ENCODE data around the gene CASP14.
A peak's percentile ranks its signal among the peaks of the same experiment; 100 is the strongest.
"Not testable (repeated sequence)": the region's sequence is repeated elsewhere in the genome, so short reads cannot be mapped to it uniquely, and the experiment has no call there.

CASP14 gene

DNA sequence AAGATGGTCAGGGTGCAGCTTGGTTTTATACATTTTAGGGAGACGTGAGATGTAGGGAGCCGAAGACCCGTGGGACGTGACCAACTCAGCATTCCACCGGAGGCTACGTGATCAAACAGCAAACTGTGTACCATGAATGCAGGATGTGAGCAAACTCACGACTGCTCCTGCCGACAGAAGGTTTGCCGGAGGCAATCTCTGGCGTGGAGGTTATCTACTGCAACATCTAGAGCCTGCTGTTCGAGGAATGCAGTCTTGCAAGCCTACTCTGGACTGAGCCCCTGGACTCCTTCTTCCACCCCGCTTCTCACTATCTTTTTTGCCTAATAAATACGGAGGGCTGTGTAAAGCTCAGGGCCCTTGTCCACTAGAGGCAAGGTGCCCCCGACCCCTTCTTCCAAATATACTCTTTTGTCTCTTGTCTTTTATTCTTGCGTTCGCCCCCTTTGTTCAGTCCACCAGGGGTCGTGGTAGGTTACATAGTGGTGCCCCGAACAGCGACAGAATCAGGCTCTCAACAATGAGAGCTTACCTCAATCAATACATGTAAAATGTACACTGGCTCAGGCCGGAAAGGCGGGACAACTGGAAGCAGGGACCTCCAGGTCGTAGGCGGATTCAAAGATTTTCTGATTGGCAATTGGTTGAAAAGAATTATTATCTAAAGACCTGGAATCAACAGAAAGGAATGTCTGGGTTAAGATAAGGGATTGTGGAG, 23.8 kb downstream of the CASP14 start:
- DNase-seq = no peak

DNA sequence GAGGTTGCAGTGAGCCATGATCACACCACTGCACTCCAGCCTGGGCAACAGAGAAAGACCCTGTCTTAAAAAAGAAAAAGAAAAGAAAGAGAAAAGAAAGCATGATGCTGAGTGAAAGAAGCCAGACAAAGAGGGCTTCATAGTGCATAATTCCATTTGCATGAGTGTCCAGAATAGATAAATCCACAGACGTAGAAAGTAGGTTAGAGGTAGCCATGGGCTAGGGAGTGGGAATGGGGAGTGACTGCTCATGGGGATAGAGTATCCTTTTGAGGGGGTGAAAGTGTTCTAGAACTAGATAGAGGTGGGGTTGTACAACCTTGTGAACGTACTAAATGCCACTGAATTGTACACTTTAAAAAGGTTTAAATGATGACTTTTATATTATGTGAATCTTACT, 25.1 kb downstream of the CASP14 start:
- DNase-seq = no peak

DNA sequence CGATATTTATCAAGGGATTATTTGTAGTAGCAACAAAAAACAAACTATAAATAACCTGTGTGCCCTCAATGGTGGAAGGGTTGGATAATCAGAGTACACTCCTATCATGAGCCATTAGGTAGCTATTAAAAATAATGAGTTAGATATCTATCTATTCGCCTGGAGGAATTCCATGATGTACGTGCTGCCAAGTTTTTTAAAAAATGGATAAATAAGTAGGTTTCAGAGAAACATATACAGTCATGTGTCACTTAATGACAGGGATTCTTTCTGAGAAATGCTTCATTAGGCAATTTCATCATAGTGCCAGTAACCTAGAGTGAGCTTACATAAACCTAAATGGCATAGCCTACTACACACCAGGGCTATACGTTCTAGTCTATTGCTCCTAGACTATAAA, 26.5 kb downstream of the CASP14 start:
- no peak for DNase-seq

DNA sequence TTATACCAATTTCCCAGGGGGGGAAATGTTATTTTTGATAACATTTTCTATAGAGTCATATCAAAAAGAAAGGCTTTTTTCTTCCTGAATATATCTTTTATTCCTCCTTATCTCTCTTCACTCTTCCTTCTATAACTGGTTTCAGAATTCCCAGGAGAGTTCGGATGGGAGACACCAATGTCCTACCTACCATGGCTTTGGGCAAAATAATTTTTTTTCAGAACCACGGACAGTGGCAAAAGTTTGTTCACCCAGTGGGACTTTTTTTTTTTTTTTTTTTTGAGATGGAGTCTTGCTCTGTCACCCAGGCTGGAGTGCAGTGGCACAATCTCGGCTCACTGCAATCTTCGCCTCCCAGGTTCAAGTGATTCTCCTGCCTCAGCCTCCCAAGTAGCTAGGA, 30.7 kb downstream of the CASP14 start:
- DNase-seq = not testable (repeated sequence)

DNA sequence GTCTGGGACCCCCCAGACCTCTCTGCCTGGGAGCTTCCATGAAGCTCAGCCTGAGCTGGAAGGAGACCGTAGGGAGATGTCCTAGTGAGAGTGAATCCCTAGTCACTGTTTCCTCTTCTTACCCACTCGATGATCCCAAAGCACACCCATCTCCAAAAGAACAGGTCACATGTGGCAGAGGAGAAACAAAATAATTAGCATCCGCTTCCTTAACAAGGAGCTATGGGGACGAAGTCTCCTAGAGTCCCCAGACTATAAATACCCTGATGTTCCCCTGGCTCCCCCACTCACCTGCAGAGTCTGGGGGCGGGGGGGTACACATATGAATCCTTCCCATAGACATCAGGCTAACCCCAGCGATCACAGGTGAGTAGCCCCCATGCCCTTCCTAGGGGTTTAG, 32.6 kb downstream of the CASP14 start, which contains the start of gene OR1I1:
Gene OR1I1 (plus strand): TSS at position 301 of the 400 bp plus-strand sequence. CDS start 4,855 bp downstream, outside the sequence.
- DNase-seq = no peak

DNA sequence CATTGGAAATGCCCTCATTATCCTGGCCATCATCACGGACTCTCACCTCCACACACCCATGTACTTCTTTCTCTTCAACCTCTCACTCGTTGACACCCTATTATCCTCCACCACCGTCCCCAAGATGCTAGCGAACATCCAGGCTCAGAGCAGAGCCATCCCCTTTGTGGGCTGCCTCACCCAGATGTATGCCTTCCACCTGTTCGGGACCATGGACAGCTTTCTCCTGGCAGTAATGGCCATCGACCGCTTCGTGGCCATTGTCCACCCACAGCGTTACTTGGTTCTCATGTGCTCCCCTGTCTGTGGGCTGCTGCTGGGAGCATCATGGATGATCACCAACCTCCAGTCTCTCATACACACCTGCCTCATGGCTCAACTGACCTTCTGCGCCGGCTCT, 37.9 kb downstream of the CASP14 start:
- no peak for DNase-seq

DNA sequence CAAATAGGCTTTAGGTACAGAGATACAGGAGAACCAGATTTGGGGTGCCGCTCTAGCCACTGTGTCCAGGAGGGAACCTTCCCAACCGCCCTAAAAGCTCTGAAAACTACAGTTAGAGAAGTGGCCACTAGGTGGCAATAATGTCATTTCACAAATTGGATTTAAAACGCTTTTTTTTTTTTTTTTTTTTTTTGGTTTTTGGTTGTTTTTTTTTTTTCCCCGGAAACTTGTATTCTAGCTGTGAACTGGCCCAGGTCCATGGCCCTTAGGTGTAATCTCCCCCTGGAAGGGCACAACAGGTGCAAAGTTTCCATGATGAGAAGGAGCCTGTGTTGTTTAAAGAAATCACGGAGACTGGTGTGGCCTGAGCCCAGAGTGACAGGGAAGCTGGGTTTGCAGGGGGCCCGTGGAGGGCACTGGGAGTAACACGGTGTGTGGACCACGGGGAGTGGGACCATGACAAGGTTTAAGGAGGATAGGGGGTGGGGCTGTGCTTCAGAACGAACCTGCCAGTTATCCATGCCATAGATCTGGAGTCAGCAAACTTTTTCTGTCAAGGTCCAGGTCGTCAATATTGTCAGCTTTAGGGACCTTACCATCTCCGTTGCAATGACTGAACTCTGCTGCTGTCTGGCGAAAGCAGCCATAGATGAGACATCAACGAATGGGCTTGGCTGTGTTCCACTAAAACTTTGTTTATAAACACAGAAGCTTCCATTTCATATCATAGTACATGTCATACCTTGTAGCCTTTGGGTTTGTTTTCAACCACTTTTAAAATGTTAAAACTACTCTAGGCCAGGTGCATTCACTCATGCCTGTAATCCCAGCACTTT, 42.9 kb downstream of the CASP14 start:
- peak; percentile 53 for DNase-seq

DNA sequence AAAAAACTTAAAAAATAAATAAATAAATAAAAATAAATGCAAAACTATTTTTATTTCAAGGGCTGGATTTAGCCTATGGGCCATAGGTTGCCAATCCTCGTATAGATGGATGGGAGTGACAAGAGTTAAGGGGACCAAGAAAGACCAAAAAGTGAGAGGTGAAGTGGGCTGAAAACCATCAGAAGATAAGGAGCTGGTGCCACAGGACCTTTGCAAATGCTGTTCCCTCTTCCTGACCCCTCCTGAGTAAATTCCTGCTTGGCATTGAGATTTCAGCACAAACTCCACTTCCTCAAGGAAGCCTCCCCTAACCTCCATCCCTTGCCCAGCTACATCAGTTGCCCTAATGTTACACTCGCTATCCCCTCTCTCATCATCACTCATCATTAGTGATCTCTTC, 43.7 kb downstream of the CASP14 start:
- no peak for DNase-seq

DNA sequence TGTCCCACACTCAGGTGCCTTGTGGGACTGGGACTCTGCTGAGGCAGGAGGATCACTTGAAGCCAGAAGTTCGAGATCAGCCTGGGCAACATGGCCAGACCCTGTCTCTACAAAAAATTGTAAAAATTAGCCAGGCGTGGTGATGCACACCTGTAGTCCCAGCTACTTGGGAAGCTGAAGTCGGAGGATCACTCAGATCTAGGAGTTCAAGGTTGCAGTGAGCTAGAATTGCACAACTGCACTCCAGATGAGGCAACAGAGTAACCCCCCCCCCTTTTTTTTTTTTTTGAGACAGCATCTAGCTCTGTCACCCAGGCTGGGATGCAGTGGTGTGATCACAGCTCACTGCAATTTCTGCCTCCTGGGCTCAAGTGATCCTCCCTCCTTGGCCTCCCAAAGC, 46.9 kb downstream of the CASP14 start:
- DNase-seq = no peak

DNA sequence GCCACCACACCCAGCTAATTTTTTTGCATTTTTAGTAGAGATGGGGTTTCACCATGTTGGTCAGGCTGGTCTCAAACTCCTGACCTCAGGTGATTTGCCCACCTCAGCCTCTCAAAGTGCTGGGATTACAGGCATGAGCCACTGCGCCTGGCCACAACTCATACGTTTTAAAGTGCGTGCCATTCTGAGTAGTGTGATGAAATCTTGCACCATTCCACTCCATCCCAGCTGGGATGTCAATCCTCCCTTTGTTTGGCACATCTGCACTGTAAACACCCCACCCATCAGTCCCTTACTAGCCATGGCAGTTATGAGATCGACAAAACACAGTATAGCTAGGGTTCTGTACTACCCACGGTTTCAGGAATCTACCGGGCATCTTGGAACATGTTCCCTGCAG, 48.7 kb downstream of the CASP14 start:
- DNase-seq = not testable (repeated sequence)

DNA sequence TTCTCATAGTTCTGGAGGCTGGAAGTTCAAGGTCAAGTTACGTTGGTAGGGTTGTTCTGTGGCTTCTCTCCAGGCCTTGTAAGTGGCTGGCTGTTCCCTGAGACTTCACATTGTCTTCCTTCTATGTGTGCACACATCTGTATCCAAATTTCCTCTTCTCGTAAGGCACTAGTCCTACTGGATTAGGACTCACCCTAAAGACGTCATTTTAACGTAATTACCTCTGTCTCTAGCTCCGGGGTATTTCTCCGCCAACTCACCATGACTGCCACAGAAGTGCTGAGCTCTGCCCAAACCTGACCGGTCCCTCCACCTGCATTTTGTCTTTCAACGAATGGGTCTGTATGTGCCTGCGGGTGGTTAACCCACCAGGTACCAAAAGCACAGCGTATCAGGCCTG, 49.2 kb downstream of the CASP14 start:
- no peak for DNase-seq

DNA sequence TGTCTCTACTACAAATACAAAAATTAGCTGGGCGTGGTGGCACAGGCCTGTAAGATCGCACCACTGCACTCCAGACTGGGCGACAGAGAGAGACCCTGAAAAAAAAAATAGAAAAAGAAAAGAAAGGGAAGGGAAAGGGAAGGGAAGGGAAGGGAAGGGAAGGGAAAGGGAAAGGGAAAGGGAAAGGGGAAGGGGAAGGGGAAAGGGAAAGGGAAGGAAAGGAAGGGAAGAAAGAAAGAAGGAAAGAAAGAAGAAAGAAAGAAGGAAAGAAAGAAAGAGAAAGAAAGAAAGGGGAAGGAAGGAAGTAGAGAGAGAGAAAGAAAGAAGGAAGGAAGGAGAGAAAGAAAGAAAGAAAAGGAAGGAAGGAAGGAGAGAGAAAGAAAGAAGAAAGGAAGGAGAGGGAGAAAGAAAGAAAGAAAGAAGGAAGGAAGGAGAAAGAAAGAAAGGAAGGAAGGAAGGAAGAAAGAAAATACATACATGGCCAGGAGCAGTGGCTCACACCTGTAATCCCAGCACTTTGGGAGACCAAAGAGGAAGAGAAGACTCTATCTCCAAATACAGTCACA, 49.8 kb downstream of the CASP14 start:
- no peak for DNase-seq

DNA sequence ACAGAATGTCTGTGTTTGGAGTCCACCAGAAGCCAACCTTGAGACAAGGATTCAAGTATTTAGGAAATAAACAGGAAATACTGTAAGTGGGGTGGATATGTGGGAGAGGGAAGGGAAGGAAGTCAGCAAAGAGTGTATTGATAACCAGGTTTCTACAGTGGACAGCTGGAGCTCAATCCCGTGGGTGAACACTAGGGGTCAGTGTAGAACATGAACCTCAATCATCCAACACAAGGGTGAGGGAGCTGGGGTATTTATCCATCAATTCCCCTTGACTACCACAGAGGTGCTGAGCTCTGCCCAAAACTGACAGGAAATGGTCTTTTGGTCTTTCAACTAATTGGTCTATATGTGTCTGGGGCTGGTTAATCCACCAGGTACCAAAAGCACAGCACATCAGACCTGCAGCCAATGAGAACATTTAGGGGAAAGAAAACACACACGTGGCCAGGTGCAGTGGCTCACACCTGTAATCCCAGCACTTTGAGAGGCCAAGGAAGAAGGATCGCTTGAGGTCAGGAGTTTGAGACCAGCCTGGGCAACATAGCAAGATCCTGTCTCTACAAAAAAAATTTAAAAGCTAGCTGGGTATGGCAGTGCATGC, 52.3 kb downstream of the CASP14 start:
- no peak for DNase-seq

DNA sequence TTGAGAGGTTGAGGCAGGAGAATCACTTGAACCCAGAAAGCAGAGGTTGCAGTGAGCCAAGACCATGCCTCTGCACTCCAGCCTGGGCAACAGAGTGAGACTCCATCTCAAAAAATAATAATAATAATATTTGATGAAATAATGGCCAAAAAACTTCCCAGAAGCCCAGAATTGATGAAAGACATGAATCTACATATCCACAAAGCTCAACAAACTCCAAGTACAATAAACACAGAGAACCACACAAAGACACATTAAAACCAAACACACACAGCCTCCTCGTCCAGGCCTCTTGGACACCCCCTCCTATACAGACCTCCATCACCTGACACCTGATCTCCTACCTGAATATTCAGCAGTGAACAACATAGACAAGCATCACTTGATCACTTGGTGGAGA, 54.7 kb downstream of the CASP14 start:
- no peak for DNase-seq

DNA sequence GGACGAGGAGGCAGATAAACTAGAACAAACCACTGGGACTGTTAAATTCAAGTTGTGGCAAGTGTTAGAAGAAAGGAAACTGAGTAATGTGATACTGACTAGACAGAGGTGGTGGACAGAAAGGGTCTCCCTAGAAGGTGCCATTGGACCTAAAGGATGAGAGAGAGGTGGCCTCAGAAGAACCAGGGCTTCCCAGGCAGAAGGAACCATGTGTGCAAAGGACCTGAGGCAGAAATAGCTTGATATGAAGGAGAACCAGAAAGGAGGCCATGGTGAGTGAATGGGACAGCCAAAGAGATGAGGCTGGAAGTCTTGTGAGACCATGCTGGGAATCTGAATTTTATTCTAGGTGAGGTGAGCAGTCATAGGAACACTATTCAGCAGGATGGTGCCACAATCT, 55.1 kb downstream of the CASP14 start:
- no peak for DNase-seq

DNA sequence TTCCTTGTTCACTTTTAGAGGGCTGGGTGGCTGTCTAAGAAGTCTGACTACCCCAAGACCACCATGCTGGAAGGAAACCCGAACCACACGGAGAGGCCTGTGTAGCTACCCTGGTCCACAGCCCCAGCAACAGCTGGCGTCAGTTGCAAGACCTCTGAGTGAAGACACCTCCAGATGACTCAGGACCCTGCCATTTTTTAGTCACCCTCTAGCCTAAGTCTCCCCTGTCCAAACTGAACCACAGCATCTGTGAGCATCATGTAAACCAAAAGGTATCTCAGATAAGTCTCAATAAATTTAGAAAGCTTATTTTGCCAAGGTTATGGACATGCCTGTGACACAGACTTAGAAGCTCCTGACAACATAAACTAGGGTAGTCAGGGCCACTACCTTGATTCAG, 55.8 kb downstream of the CASP14 start:
- no peak for DNase-seq

DNA sequence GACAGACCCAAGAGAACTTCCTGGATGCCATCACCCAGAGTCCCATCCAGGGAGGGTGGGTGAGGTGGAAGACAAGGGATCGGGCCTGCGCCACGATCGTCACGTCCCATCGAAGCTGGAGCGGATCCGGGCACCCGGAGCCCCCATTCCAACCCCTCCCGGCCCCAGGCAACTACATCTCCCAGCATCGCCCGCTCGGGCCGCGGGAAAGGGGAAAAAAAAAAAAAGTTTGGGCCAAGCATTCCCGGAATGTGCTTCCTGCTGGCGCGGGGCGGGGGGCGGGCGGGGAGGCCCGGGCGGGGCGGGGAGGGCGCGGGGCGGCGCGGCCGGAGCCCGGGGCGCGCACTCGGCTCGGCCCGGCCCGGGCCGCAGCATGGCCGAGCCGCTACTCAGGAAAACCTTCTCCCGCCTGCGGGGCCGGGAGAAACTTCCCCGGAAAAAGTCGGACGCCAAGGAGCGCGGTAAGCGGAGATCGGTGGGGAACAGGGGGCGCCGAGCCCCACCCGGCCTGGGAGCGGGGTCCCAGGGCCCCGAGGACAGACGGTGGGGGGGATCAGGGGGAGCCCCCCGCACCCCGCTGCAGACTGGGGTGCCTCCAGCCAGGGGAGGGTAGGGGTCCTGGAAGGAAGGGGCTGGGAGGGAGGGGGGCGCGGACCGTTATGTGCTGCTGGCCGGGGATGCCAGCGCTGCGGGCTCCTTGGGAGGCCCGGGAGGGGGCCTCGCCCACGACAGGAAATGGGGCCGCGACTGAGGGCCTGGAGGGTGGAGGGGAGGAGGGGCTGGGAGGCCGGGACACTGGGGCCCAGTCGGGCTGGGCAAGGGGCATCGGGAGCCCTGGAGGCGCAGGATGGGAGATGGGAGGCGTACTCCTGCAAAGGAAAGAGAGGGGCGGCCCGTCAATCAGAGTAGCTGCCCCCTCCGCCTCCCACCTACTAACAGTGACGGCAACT, 58.1 kb downstream of the CASP14 start, which contains the start of gene SYDE1:
Gene SYDE1 (plus strand): TSS at position 341 of the 950 bp plus-strand sequence. CDS start 33 bp downstream, at position 374.
- DNase-seq = no peak
